GM21381 (cell line): ENCODE results near the gene ADNP2.

Experiments used
- ATAC-seq: cut with Tn5 transposase; IDR thresholded peaks from one replicate; pipeline ENCODE4 v1.9.1; 2021; ENCODE audit warnings: mild to moderate bottlenecking, moderate library complexity; ENCODE audit not compliant: unreplicated experiment

Gene ADNP2

GRCh38 chr18:80169607-80170006 is 60.5 kb downstream of the ADNP2 start:
- ATAC-seq, result no peak

- no peak for ATAC-seq
These were observed 61.5 kb downstream of the ADNP2 start for GRCh38 chr18:80170395-80171053.

GRCh38 chr18:80171054-80171872 is 62.2 kb downstream of the ADNP2 start:
- no peak for ATAC-seq

DNA sequence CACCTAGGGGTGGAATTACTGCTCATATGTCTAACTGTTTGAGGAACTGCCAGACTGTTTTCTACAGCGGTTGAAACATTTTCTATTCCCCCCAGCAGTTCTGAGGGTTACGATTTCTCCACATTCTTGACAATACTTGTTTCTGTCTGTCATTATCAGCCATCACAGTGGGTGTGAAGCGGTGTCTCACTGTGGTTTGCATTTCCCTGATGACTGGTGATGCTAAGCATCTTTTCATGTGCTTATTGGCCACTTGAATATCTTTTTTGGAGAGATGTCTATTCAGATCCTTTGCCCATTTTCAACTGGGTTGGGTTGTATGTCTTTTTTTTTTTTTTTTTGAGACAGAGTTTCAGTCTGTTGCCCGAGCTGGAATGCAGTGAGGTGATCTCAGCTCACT is 63.0 kb downstream of the ADNP2 start:
- ATAC-seq, result no peak

DNA sequence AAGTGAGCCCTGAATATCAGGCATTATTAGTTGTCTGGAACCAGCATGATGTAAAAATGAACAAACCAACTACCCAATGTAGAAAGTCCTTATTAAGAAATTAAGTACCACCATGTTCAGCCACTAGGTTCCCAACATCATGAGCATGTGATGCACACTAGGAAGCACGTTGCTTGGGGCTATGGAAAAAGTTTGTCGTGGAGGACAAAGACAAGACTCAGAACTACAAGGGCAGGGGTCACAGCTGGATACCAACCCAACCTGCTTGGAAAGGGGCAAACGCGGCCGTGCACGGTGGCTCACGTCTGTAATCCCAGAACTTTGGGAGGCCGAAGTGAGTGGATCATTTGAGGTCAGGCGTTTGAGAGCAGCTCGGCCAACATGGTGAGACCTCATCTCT is 64.0 kb downstream of the ADNP2 start:
- no peak for ATAC-seq

GRCh38 chr18:80175451-80176204 is 66.6 kb downstream of the ADNP2 start:
- no peak for ATAC-seq

DNA sequence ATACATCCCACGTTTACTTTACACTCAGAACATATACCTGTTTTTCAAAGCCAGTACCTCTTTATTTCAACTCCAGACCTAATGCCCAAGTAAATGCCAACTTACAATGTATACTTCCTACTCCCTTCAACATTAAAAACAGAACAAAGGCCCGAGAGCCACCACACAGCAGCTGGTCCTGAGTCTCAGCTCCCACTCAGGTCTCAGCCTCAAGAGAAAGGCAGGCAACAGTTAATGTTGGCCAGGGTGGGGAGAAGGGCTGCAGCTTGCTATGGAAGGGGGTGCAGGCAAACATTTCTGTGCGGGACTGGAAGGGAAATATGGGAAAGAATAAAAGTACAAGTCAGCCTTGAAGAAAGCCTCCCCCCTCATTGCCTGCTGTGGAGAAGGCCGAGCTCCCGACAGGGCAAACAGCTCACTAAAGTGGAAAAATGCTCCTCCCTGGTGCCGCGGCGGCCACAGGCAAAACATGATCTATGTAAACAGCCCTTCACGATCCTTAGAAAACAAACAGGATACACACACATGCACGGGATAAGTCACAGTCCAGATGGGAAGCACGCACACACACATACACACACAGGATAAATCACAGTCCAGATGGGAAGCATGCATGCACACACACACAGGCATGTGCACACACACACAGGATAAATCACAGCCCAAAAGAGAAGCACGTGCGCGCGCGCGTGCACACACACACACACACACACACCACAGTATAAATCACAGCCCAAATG is 67.4 kb downstream of the ADNP2 start:
- ATAC-seq, result no peak

GRCh38 chr18:80177128-80177527 is 68.1 kb downstream of the ADNP2 start:
- ATAC-seq, result no peak

- ATAC-seq, result no peak
These were observed 70.1 kb downstream of the ADNP2 start for GRCh38 chr18:80178935-80179818.

DNA sequence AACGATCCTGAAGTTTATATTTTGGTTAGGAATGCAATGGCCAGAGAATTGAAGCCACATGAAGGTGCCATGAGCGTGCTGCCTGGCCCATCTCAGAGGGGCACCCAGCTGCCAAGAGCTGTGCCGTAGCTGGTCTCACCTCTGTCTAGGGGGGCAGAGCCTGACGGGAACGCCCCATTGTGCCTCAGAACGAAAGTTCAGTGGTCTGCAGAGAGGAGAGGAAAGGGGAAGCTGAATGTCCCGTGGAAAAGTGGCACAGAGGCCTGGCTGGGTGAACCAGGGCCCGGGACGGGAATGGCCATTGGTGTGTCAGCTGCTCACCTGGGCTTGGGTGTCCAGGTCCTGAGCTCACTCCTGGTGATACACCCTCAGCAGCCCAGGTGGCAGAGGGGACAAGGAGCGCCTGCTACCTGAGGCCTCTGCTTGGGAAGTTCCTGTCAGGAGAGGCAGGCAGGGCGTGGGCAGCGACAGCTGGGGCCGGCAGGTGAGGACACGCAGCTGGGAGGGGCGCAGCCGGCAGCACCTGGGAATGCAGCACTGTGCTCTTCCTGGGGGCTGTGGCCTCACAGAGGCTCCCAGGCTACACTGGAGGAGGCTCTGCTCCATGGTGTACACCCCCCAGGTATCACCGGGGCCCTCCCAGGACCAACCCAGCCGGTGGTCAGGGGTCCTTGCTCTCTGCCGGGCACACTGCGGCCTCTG is 70.9 kb downstream of the ADNP2 start:
- ATAC-seq, result no peak

DNA sequence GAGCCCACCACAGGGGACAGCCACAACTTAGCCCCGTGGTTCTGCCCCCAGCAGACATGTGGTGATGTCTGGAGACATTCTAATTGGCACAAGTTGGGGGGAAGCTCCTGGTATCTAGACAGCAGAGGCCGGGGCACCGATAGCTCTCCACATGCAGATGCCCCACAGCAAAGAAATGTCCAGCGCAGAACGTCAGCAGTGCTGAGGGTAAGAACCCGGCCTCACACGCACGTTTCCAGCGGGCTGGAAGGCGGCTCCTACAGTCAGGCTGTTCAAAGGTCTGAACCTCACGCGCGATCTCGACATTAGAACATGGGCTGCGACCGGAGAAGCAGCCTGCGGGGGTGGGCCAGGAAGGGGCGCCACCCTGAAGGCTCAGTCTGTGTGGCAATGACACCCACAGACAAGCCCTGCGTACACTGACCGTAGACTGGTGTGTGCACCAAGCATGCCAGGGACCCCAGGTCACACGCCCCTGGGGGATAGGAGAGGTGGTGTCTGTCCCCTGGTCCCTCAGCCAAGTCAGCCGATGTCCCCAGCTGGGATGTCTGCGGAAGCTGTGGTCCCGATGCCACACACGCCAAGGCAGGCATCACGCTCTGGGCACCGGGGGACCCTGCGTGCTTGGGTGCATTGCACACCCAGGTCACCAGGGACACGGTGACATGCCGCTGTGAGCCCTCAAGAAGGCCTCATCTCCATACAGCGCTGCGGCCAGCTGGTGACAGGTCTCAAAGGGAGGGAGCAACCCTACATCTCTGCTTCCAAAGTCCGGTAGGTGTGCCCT is 71.9 kb downstream of the ADNP2 start:
- ATAC-seq, result no peak

- no peak for ATAC-seq
These were observed 72.8 kb downstream of the ADNP2 start for GRCh38 chr18:80181642-80182461.

GRCh38 chr18:80182855-80183254 is 73.8 kb downstream of the ADNP2 start:
- ATAC-seq, result no peak

DNA sequence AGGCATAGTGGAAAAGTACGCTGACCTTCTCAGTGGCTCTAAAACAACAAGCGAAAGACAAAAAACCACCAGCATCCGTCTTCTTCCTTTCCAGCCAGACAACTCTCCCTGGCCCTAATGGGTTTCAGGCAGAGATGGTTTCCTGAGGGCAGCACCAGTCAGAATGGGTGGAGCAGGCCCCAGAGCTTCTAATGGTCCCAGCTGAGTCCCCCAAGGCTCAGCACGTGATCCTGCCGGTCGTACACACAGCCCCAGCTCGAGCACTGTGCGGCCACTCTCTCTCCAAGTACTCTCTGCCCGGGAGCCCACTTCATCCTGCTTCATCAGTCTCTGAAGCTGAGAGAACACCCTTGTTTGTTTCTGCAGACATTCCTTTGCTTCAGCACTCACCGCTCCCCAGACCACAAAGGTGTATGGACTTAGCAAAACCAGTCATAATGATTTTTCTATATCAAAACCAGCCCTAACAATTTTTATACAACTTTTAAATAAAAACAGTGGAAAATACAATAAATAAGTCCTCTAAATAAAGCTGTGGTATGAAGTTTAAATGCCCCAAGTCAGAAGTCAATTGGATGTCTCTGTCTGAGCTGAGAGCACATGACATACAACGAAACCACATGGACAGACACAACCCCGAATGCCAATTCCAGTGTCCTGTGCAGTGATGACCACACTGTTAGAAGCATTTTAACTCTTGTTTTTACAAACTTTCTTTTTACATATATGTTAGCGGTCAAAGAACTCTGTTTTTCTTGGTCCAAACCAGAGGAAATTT is 74.4 kb downstream of the ADNP2 start:
- no peak for ATAC-seq

- ATAC-seq, result no peak
These were observed 75.2 kb downstream of the ADNP2 start for GRCh38 chr18:80184243-80184772.

- no peak for ATAC-seq
These were observed 76.5 kb downstream of the ADNP2 start for GRCh38 chr18:80185545-80185944.
